SK-N-MC (cell line): ENCODE measurements around the gene BMP10.

ENCODE experiments used
- EZH2 ChIP-seq: fragments of 200-600 bp; sonication (generic); IDR thresholded peaks from one replicate; pipeline ENCODE4 v1.6.1; 2017; ENCODE audit warnings: antibody characterized with exemption
- FOXP2 ChIP-seq: optimal IDR thresholded peaks from 2 replicates; pipeline ENCODE3; 2011; ENCODE audit warnings: mild to moderate bottlenecking, moderate library complexity; ENCODE audit not compliant: insufficient read depth; ENCODE audit errors: extremely low read length, control extremely low read depth
- POLR2AphosphoS5 ChIP-seq: IDR thresholded peaks from 2 replicates; pipeline ENCODE4 v1.6.1; 2012; ENCODE audit warnings: mild to moderate bottlenecking, low read depth, low read length, borderline replicate concordance

DNA sequence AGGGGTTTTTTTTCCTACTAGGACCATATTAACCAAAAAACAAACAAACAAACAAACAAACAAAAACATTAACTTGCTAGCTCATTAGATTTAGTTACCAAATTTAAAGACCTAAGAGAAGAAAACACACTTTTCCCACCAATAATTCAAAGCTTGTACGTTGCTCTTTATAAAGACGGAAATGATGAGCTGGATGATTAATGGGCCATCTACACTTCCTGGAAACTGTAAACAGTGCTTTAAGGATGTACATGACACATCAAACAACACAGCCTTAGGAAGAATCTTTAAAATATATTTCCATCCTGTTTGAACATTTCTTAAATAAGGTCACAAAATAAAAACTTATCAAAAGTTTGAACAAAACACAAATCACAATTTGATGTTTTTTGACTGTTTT lies 982 bp downstream of the BMP10 start:
- no peak for TF ChIP-seq POLR2AphosphoS5
- no peak for TF ChIP-seq EZH2
- TF ChIP-seq FOXP2: no peak
